ENCODE data around the gene ANO8. TPM values are rescaled to one million over a fixed set of nuclear protein-coding genes. Genes with fewer than 3 reads are reported as not detected.

ANO8 gene
- total and polyA plus RNA-seq, 2 of the 13 experiments (the other 11 are each of a cell fraction or from before 2014, with no cell fraction given): 1.8 to 3.5 TPM

- TF ChIP-seq ZSCAN5A (CRISPR knock-in tag; IDR thresholded peaks at IDR 0.05; ENCODE audit: borderline replicate concordance): no peak
- TF ChIP-seq ZNF563 (CRISPR knock-in tag; IDR thresholded peaks at IDR 0.05): no peak
- TF ChIP-seq MXD3 (CRISPR knock-in tag; IDR thresholded peaks at IDR 0.05): peak; percentile 46; the same call in 1 of the 2 replicates
- TF ChIP-seq DRAP1 (CRISPR knock-in tag; IDR thresholded peaks at IDR 0.05): no peak
- no peak for TF ChIP-seq ATF1 (CRISPR knock-in tag; IDR thresholded peaks at IDR 0.05)
- TF ChIP-seq JARID2 (CRISPR knock-in tag; IDR thresholded peaks at IDR 0.05; ENCODE audit: insufficient replicate concordance): no peak
- 0 out of 2 replicates have a peak, but pooled peaks have one; percentile 34 for TF ChIP-seq ATF2 (CRISPR knock-in tag; IDR thresholded peaks at IDR 0.05)
- no peak for TF ChIP-seq NPAS2 (CRISPR knock-in tag; IDR thresholded peaks at IDR 0.05; ENCODE audit: borderline replicate concordance)
- no peak for TF ChIP-seq SNAPC2 (CRISPR knock-in tag; IDR thresholded peaks at IDR 0.05)
- TF ChIP-seq SNAI1 (CRISPR knock-in tag; IDR thresholded peaks at IDR 0.05; ENCODE audit: borderline replicate concordance): no peak
- TF ChIP-seq ZBTB7B (CRISPR knock-in tag; IDR thresholded peaks at IDR 0.05): 0 out of 2 replicates have a peak, but pooled peaks have one; percentile 22
- TF ChIP-seq ZNF883 (CRISPR knock-in tag; IDR thresholded peaks at IDR 0.05; ENCODE audit: not compliant biosample characterization): no peak
- no peak for TF ChIP-seq ZNF337 (CRISPR knock-in tag; IDR thresholded peaks at IDR 0.05; ENCODE audit: borderline replicate concordance, low read depth)
- no peak for TF ChIP-seq ZNF569 (CRISPR knock-in tag; IDR thresholded peaks at IDR 0.05; ENCODE audit: borderline replicate concordance)
- TF ChIP-seq ZNF224 (CRISPR knock-in tag; IDR thresholded peaks at IDR 0.05): no peak
- 0 out of 2 replicates have a peak, but pooled peaks have one; percentile 61 for TF ChIP-seq CCDC6 (CRISPR knock-in tag; IDR thresholded peaks at IDR 0.05)
- no peak for TF ChIP-seq ZNF577 (CRISPR knock-in tag; IDR thresholded peaks at IDR 0.05; ENCODE audit: borderline replicate concordance, low read depth)
- TF ChIP-seq AKNA (CRISPR knock-in tag; IDR thresholded peaks at IDR 0.05; ENCODE audit: borderline replicate concordance): no peak
- TF ChIP-seq ZBTB14 (CRISPR knock-in tag; IDR thresholded peaks at IDR 0.05): no peak
These were observed 11.5 kb upstream of the ANO8 start (continued) for GRCh38 chr19:17346109-17346671.
